ENCODE data around the gene OLAH.

GRCh38 chr10:15058689-15059088 is 14.9 kb downstream of the OLAH start:
- TF ChIP-seq CTCF (IDR thresholded peaks at IDR 0.05; ENCODE audit: low read length), result no peak
- no peak for TF ChIP-seq EZH2phosphoT487 (IDR thresholded peaks at IDR 0.05; ENCODE audit: low read length)
- TF ChIP-seq EZH2 (optimal IDR thresholded peaks at IDR 0.05; ENCODE audit: low read depth, low read length), result no peak
